Kidney (tissue), 14 donors: ENCODE data around the gene SCGB1C1. TPM values are rescaled to one million over a fixed set of nuclear protein-coding genes. Genes with fewer than 3 reads are reported as not detected.
A peak's percentile ranks its signal among the peaks of the same experiment; 100 is the strongest.

Source experiments
- DNase-seq, 5 donors: peaks; one replicate each; pipeline ENCODE4 v3.0.0-alpha.2; 2013 to 2020
- FAIRE-seq: peaks from 2 replicates; lab custom pipeline; 2012; peaks lifted over from hg19 to GRCh38; lab: Jason Lieb, UNC
- H3K27ac ChIP-seq, 2 donors: one replicate each; pipeline ENCODE4 v1.7.0; 2013; ENCODE audit warnings: low read depth in 2 of 2, low read length in 2 of 2, inconsistent platforms in 1 of 2
- H3K27me3 ChIP-seq: one replicate; pipeline ENCODE4 v1.7.1; 2013; ENCODE audit warnings: low read length, inconsistent platforms; ENCODE audit not compliant: control insufficient read depth, insufficient read depth
- H3K36me3 ChIP-seq, 3 donors: one replicate each; pipeline versions ENCODE4 v1.7.0 to v1.7.1; 2013; ENCODE audit warnings: low read length in 3 of 3, control low read depth in 1 of 3, inconsistent platforms in 1 of 3; ENCODE audit not compliant: insufficient read depth in 3 of 3, control insufficient read depth in 2 of 3
- H3K4me1 ChIP-seq, 3 donors: one replicate each; pipeline versions ENCODE4 v1.7.0 to v1.7.1; 2013; ENCODE audit warnings: low read length in 3 of 3, inconsistent platforms in 1 of 3, low read depth in 1 of 3; ENCODE audit not compliant: control insufficient read depth in 2 of 3, insufficient read depth in 2 of 3
- H3K4me3 ChIP-seq, 3 donors: one replicate each; pipeline versions ENCODE4 v1.7.0 to v1.8.1; 2013; ENCODE audit warnings: low read length in 3 of 3, control low read depth in 1 of 3, inconsistent platforms in 1 of 3
- H3K9ac ChIP-seq, 3 donors: one replicate each; pipeline versions ENCODE4 v1.7.0 to v1.7.1; 2013; ENCODE audit warnings: low read length in 3 of 3, control low read depth in 1 of 3, inconsistent platforms in 1 of 3
- H3K9me3 ChIP-seq, 3 donors: one replicate each; pipeline versions ENCODE4 v1.7.0 to v1.7.1; 2013; ENCODE audit warnings: low read length in 3 of 3, control low read depth in 1 of 3, inconsistent platforms in 1 of 3; ENCODE audit not compliant: control insufficient read depth in 2 of 3, insufficient read depth in 1 of 3
- CTCF ChIP-seq: IDR thresholded peaks from 3 replicates; pipeline ENCODE4 v1.5.1; 2012; ENCODE audit warnings: mild to moderate bottlenecking, moderate library complexity, borderline replicate concordance; ENCODE audit not compliant: insufficient read depth; ENCODE audit errors: extremely low read depth
- intact Hi-C: fragments of 100-400 bp; cut with DNase I; formaldehyde crosslinking; loops from one replicate; pipeline ENCODE4 v1.11.1; 2022
- polyA plus RNA-seq: library from polyadenylated mRNA; stranded (reverse); fragments of 350-450 nt; fragmentation: Illumina TruSeq; extraction: RNeasy Lipid Tissue Mini Kit (QIAGEN cat#74804); gene quantifications from one replicate; pipeline ENCODE4 v1.2.3, GENCODE V29; 2014; ENCODE audit warnings: low read depth, low replicate concordance; ENCODE audit not compliant: insufficient read depth
- total RNA-seq: library from RNA; stranded (reverse); fragmentation: NEBNext Ultra II Directional; extraction: Animal tissue kit (Norgen Biotek cat#: 25700); gene quantifications from one replicate; pipeline ENCODE4 v1.2.1, GENCODE V29; 2021
- donor health status: control.
- donor health status: control.
- donor health status: control.
- donor health status: control.
- donor health status: control.
- donor health status: DM: yes; HTN: yes; CAD: no.
- donor health status: Normal renal cell carcinoma (clear cell type).

Gene SCGB1C1
- total and polyA plus RNA-seq, 2 donors from 2014 or later, result not detected

- Histone ChIP-seq H3K27ac (peak overlapping the region in 1 of 2 donors; percentile 26), H3K27me3 (no peaks in the 10 kb centered on the region), H3K9me3 (no peaks in the 10 kb centered on the region), H3K9ac (peak overlapping the region; percentile 7 to 74 (median 68)), H3K4me3 (peak overlapping the region; percentile 52 to 88 (median 67)), H3K4me1 (peaks cover 0 to 39% (median 17%) of the 10 kb centered on the region in 3 donors), H3K36me3 (peaks cover 2 to 53% (median 48%) of the 10 kb centered on the region in 3 donors)
- DNase-seq (peak in 1 of 5 donors; percentile 84), FAIRE-seq (no peak)
- no peak for TF ChIP-seq CTCF
- intact Hi-C loops, result no loop called here
Observed at GRCh38 chr11:209275-210121, 16.6 kb downstream of the SCGB1C1 start.

DNA sequence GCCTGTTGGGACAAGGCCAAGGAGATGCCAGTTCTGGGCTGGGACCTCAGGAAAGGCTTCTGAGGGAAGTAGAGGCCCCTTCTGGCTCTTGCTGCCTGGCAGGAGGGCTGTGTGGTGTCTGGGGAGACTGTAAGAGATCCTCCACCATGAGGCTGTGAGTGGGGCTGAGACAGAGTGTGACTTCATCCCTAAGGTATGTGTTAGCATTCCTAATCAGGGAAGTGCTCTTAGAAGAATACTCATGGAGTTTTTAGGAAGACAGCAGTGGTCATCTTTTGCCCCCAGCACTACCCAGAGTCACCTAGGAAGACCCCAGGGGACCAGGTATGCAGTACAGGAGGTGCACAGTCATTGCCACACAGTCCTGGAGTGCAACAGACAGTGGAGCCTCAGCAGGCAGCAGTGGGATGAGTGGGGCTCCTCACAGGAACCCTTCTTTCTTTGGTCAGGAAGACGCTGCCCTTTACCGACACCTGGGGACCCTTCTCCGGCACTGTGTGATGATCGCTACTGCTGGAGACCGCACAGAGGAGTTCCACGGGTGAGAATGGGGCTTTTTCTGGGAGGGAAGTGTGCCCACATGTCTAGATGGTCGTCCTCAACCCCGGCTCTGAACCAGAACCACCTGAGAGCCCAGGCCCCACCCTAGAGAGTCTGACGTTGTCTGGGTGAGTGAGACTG, 17.4 kb downstream of the SCGB1C1 start:
- no peak overlapping the region for H3K4me3 ChIP-seq
- peaks cover 2 to 52% (median 43%) of the 10 kb centered on the region in 3 donors for H3K36me3 ChIP-seq
- intact Hi-C loops, result no loop called here
- no peak overlapping the region for H3K27ac ChIP-seq
- peak in 1 of 5 donors; percentile 39 for DNase-seq
- H3K27me3 ChIP-seq, result no peaks in the 10 kb centered on the region
- H3K9me3 ChIP-seq, result no peaks in the 10 kb centered on the region
- no peak for TF ChIP-seq CTCF
- no peak for FAIRE-seq
- H3K9ac ChIP-seq, result peak overlapping the region in 1 of 3 donors; percentile 10
- H3K4me1 ChIP-seq, result peaks cover 0 to 36% (median 15%) of the 10 kb centered on the region in 3 donors

DNA sequence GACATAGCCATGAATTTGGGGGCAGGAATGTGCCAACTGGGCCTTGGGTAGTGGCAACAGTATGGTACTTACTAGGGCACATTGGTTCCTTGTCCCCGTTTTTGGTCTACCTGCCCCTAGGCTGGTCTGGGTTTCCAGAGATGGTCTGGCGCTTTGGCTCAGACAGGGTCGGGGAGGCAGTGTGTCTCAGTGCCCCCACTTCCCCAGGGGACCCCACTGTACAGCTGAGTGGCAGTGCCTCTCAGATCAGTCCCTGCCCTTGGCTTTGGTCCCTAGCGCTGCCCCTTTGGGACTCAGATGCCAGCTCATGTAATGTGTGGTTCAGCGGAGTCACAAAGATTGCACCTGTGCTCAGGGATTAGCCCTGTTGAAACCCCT, 17.9 kb downstream of the SCGB1C1 start:
- Histone ChIP-seq H3K9ac (peak overlapping the region in 1 of 3 donors; percentile 10), H3K9me3 (no peaks in the 10 kb centered on the region), H3K27me3 (no peaks in the 10 kb centered on the region), H3K4me3 (no peak overlapping the region), H3K36me3 (peaks cover 2 to 52% (median 41%) of the 10 kb centered on the region in 3 donors), H3K27ac (no peak overlapping the region), H3K4me1 (peaks cover 0 to 30% (median 10%) of the 10 kb centered on the region in 3 donors)
- intact Hi-C loops, result no loop called here
- FAIRE-seq, result no peak
- DNase-seq, result peak in 1 of 5 donors; percentile 47
- no peak for TF ChIP-seq CTCF
